ENCODE data around the gene PLCG2. TPM values are rescaled to one million over a fixed set of nuclear protein-coding genes. Genes with fewer than 3 reads are reported as not detected.

PLCG2 gene
- total RNA-seq, 1 donor: 0.43 TPM

DNA sequence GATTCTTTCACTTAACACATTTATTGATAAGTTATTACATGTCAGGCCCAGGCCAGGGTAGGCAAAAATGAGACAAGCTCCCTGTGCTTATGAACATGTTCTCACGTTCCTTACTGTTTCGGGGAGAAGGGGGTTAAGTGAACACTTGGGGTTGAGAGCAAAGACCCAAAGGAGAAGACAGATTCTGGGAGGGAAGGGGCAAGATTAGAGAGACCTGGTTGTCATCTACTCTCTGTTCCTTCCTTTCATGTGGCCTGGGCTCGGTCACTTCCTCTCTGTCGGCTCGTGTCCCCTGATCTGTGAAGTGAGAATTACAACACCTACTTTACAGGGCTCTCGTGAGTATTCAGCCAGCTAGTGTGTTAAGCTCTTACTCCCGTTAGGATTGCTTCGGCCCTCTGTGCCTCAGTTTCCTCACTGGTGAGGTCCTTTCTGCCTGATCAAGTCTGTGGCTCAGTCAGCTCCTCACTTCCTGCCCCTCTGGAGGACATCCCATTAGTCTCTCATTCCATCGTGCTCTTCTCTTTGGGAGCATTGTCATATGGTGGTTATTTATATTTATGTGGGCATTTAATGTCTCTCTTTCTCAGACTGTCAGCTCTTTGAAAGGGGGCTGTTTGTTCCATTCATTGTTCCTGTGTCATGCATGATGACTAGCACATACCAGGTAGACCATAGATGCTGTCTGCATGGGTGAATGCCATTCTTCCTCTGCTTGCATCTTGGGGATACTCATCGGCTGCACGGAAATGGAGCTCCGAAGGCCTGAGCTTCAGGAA, 38.9 kb downstream of the PLCG2 start:
- no peak for DNase-seq (ENCODE audit: low read depth)
- no peak overlapping the region for H3K4me3 ChIP-seq (ENCODE audit: low read depth, low read length)
- TF ChIP-seq, protein P1, sequence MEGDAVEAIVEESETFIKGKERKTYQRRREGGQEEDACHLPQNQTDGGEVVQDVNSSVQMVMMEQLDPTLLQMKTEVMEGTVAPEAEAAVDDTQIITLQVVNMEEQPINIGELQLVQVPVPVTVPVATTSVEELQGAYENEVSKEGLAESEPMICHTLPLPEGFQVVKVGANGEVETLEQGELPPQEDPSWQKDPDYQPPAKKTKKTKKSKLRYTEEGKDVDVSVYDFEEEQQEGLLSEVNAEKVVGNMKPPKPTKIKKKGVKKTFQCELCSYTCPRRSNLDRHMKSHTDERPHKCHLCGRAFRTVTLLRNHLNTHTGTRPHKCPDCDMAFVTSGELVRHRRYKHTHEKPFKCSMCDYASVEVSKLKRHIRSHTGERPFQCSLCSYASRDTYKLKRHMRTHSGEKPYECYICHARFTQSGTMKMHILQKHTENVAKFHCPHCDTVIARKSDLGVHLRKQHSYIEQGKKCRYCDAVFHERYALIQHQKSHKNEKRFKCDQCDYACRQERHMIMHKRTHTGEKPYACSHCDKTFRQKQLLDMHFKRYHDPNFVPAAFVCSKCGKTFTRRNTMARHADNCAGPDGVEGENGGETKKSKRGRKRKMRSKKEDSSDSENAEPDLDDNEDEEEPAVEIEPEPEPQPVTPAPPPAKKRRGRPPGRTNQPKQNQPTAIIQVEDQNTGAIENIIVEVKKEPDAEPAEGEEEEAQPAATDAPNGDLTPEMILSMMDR (IDR thresholded peaks at IDR 0.05; ENCODE audit: insufficient read depth, low read depth, low read length): no peak

DNA sequence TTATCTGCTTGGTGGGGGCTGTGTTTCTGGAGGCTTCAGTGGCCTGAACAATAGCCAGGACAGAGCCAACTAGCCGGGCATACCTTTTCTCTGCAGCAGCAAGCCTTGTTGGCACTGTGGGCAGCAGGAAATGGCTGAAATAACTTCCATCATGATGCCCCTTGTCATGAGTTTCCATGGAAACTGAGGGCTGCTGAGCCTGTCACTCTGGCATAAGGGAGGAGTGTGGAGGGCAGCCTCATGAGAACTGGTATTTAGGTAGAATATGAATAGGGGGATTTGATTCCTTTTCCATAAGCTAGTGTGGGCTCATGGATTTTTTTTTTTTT, 39.4 kb downstream of the PLCG2 start:
- TF ChIP-seq, protein P1 (IDR thresholded peaks at IDR 0.05; ENCODE audit: insufficient read depth, low read depth, low read length): no peak
- DNase-seq (ENCODE audit: low read depth): no peak
- no peak overlapping the region for H3K4me3 ChIP-seq (ENCODE audit: low read depth, low read length)

DNA sequence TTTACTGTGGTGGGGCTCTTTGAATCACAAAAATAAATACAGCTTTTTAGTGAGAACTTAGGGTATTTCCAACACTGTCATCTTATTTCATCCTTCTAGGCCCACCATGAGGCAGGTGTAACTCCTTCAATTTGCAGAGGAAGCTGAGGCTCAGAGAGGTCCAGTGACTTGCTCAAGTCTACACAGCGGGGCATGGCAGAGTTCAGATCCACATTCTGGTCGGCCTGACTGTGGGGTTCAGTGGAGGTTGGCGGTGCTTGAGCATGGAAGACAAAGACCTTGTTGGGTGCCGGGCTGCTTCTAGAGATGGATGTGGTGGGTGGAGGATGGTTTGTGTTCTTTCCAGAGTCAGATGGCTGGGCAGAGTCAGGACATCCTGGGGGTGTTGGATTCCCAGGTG, 39.8 kb downstream of the PLCG2 start:
- DNase-seq (ENCODE audit: low read depth): no peak
- TF ChIP-seq, protein P1 (IDR thresholded peaks at IDR 0.05; ENCODE audit: insufficient read depth, low read depth, low read length): no peak
- no peak overlapping the region for H3K4me3 ChIP-seq (ENCODE audit: low read depth, low read length)

DNA sequence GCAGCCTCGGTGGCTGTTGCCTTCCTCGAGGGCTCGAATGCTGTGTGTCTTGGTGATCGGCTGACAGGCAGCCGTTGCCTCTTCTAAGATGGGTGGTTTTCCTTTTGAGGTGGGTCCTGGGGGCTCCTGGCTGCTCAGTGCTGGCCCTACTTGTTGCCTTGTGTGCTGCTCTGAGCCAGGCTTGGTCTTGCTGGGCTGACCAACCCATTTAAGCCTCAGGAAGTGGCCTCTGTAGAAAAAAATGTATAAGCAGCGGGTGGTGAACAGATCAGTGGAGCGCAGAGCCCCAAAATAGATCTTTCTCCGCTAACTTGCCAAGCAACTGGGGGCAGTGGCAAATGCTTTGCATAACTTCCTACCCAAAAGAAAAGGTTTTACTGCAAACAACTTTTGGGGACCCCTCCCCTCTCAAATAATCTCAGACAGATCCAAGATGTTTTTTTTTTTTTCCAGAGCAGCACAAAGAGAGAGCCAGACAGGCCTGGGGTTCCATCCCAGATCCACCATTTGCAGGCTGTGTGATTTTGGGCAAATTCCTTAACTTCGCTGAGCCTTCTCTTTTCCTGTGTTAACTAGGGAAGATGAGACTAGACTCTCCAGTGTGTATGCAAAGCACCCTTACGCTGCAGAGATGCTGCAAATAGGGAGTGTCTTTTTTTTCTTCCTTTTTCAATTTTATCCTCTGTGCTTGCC, 42.5 kb downstream of the PLCG2 start:
- H3K4me3 ChIP-seq (ENCODE audit: low read depth, low read length): no peak overlapping the region
- no peak for DNase-seq (ENCODE audit: low read depth)
- TF ChIP-seq, protein P1 (IDR thresholded peaks at IDR 0.05; ENCODE audit: insufficient read depth, low read depth, low read length): no peak

DNA sequence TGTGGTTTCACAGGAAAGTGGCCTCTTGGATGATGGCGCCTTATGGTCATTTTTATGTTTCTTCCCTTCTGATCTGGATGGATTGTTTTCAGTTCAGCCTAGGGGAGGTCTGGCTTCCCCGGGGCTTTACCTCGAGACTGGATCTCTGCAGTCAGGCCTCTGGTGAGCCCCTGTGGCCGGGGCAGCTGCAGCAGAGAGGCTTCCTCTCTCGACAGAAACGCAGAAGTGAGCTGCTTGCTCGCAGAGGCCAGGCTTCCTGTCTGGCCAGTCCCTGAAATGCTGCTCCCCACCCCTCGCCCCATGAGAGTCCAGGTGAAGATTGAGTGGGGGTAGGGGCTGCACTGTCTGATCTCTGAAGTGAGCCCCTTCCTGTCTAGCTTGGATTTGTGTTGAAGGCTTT, 44.0 kb downstream of the PLCG2 start:
- H3K4me3 ChIP-seq (ENCODE audit: low read depth, low read length): no peak overlapping the region
- TF ChIP-seq, protein P1 (IDR thresholded peaks at IDR 0.05; ENCODE audit: insufficient read depth, low read depth, low read length): no peak
- DNase-seq (ENCODE audit: low read depth): no peak

DNA sequence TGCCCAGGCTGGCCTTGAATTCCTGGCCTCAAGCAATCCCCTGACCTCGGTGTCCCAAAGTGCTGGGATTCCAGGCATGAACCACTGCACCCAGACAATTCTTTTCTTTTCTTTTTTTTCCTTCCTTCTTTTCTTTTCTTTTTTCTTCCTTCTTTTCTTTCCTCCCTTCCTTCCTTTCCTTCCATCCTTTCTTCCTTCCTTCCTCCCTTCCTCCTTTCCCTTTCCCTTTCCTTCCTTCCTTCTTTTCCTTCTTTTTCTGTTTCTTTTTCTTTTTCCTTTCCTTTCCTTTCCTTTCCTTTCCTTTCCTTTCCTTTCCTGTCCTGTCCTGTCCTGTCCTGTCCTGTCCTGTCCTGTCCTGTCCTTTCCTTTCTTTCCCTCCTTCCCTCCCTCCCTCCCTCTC, 44.6 kb downstream of the PLCG2 start:
- TF ChIP-seq, protein P1 (IDR thresholded peaks at IDR 0.05; ENCODE audit: insufficient read depth, low read depth, low read length): no peak
- DNase-seq (ENCODE audit: low read depth): no peak
- no peak overlapping the region for H3K4me3 ChIP-seq (ENCODE audit: low read depth, low read length)

Measured in fibroblast of villous mesenchyme (primary cell).